ENCODE results near the gene SUFU.

Gene SUFU

DNA sequence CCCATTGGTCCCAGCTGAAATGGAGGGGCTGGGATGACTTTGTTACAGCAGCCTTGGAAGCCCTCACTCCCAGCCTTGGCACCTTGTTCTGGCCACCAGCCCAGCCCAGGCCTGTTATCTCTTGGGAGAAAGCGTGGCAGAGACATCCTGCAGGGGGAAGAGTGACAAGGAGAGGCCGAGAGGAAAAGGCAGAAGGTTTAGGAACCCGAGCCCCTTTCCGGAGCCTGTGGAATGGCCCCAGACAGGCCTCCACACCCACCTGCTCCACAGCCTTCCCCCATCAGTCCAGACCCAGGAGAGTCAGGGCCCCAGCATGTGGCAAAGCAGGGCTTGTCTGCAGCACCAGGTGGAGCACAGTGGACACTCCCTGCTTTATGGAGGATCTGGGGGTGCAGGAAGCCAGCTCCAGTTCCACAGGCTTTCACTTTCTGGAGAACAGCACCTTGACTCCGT, 116.4 kb downstream of the SUFU start:
- DNase-seq (ENCODE audit: low read depth) = no peak

DNA sequence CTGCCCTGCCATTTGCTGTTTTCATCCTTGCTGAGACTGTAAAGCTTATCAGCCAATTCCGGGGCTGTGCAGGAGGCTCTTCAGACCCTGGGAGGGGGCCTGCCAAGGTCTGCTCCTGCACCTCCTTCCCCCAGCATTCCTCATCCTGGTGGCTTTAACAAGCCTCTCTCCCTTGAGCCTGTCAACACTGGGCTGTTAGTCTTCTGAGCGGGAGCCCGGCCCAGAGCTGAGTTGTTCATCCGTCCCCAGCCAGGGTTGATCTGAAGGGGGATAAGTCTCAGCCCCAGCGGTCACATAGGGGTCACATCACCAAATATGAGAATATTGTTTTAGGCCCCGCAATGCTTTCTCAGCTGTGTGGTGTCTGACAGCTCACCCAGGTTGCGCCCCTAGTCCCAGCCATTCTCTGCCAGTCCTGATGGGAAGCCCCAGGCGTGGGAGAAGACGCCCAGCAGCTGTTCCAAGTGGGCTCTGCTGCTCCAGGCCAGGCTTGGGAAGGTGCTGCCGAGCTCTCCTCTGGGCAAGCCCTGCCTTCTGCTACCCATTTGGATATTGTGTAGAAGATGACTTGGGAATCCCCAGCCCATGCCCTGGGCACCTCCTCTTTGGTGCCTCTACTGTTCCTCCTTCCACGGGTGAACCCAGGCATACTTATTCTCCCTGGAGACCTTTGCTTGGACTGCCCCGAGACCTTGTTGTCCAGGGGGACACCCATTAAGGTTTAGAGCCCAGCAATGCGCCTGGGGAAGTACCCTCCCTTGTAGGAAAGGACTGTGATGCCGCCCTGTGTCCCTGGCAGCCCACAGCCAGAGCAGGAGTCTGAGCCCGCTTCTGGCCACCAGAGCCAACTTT, 117.0 kb downstream of the SUFU start:
- no peak for DNase-seq (ENCODE audit: low read depth)

DNA sequence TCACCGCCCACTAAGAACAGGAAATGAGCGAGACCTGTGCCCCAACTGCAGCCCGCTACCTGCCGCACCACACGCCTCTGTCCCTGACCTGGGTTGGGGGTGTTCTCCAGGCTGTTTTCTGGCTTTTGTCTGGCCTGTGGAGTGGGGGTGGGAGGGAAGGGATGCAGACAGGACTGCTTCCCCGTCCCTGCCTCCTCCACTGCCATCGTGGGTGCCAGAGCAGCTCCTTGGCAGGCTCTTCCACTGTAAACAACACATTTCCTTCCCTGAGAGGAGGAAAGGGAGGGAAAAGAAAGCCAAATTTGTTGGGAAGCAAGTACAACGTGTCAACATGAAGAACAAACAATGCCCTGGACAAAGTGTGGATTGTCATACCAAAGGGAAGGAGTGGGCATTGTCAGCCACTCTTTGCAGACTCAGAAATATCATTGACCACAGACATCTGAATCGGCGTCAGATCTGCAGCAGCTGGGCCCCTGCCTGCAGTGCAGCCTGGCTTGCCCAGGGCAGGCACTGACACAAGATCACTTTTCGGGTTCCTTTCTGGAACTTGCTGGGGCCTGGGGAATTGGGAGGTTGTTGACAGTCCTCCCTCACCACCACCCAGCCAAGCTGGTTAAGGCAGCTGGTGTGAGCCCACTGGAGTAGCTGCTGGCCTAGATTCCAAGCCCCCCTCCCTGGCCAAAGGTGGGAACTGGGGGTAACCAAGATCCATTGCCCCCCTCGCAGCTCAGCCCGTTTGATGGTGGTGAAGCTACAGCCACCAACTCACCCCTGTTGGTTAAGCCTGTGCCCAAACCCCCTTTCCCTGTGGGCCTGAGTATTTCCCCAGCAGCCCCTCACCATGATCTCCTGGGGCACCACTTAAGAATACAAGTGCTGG, 117.9 kb downstream of the SUFU start:
- DNase-seq (ENCODE audit: low read depth) = no peak

DNA sequence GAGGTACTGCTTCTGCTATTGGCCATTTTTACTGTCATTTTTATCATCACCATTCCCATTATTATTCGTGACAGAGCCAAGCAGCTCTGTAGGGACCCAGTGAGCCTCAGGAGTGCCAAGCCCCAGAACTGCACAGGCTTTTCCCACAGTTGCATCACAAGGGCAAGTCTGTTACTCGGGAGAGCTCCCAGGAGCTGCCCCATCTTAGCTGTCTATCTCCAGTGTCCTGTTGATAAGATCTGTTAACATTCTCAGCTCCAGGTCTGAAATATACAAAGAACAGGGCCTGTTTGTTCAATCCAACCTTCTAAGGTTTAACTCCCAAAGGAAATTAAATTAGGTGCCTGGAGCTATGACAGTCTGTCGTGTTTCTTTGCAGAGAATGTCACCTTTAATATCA, 120.3 kb downstream of the SUFU start:
- DNase-seq (ENCODE audit: low read depth) = no peak

DNA sequence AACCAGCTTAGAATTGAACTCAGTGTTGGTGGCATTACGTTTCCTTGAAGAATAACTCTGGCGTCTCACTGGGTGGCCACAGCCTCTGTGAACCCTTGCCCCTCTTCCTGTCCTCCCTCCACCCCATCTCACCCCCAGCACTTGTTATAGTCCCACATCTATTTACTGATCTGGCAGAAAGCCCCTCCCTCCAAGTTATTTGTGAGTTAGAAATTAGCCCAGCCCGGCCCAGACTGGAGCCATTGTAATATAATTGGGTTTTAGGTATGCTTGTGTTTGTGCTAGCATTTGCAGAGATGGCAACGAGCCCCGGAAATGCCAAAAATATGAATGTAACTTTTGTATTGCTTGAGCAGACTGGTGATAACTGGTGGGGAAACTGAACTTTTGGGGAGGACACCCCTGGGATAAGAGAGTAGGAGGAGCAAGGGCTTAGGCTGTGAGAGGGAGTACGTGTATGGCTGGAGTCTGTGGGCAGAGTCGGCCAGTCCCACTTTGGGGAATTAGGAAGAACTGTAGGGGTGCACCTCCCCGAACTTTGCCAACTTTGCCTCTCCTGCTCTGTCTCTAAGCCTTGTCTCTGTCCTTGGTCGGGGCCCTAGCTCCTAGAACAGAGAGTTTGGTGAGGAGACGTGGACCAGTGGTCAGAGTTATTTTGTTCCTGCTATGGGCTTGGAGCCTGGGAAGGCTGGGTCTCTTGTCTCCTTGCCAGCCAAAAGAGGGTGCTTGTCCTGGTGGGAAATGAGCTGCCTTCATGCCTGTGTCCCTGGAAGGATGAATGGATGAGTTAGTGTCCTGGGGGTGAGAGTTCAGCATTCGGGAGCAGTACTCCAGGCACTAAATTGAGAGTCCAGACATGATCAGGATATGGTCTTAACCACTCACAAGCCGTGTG, 121.2 kb downstream of the SUFU start:
- DNase-seq (ENCODE audit: low read depth) = no peak

DNA sequence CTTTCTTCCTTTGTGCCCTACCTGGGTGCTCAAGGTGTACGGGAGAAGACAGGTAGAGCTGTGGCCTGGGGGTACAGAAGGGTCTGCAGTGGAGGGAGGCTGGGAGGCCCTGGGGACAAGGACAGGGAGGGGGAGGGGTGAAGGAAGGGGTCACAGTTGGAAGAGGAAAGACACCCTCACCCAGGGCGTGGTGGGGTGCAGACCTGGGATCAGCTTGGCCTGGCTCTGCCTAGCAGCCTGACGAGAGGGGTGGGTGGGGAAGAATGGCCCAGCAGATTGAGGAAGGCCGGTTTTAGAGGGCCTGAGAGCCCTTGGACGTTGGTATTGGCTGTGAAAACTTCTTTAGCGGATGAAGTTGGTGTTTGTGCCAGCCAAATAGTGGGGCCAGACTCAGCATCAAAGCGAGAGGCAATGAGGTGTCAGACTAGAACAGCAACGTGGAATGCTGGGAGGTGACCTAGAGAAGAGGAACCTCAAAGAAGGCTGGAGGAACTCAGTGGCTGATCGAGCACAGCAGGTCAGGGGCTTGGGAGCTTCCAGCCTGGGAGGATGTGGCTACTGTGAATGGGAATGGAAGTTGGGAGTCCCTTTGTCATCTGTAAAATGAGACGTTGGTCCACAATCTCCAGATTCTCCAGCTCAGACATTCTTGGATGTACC, 122.4 kb downstream of the SUFU start:
- no peak for DNase-seq (ENCODE audit: low read depth)

DNA sequence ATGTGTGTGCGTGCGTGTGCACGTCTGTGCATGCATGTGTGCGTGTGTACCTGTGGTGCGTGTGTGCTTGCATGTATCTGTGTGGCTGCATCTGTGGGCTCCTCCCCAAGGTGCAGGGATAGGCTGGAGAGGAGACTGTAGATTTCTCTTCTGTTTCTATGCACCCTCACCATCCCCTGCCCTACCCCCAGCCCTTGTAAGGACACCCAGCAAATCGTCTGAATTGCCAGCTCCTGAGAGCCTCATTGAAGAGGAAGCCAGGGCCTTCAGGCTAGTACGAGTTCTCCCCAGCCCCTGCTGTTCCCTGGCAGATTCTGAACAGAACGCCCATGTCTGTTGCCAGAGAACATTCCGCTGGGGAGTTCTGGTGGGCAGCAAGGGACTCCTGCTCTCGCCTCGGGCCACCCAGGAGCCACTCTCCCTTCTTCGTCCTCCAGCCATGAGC, 123.5 kb downstream of the SUFU start:
- DNase-seq (ENCODE audit: low read depth) = no peak

DNA sequence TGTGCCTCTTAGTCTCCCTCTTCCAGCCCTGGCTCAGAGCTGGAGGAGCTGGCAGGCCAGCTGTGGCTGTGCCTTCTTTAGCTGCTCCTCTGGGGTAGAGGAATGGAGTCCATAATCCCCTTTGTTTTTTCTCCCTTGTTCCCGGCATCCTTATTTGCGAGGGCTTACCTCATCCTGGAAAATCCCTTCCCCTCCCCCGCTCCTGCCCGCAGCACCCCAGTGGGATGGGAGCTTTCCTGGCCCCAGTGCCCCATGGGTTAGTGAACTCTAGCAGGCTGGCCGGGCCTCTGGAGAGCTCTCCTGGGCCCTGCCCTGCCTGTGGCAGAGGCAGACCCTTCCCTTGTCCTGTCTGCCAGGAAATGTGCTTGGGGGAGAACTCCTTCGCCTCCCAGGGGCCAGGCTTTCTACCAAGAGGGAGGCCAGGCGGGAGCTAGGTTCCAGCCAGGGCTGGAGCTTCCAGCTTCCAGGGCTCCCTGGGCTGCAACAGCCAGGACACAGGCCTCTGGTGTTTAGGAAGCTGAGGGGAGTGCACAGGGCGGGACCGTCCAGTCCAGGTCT, 124.0 kb downstream of the SUFU start:
- no peak for DNase-seq (ENCODE audit: low read depth)

DNA sequence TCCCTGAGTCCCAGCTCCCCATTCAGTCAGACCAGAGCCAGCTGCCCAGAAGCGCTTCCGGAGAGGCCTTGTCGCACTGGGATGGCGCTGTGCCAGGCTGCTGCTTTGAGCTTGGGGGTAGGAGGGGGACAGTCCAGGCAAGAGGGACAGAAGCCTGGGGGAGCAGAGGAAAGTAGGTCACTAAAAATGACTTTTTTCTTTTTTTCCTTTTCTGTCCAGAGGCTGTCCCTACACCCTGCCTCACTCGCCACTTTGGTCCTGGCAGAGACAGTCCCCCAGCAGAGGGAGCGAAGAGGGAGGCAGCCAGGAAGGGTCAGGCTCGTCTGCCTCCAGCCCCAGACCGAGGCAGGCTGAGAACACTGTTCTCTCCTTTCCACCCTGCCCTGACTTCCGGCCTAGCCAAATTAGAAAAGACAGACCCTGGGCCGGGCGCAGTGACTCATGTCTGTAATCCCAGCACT, 124.7 kb downstream of the SUFU start:
- DNase-seq (ENCODE audit: low read depth) = no peak

DNA sequence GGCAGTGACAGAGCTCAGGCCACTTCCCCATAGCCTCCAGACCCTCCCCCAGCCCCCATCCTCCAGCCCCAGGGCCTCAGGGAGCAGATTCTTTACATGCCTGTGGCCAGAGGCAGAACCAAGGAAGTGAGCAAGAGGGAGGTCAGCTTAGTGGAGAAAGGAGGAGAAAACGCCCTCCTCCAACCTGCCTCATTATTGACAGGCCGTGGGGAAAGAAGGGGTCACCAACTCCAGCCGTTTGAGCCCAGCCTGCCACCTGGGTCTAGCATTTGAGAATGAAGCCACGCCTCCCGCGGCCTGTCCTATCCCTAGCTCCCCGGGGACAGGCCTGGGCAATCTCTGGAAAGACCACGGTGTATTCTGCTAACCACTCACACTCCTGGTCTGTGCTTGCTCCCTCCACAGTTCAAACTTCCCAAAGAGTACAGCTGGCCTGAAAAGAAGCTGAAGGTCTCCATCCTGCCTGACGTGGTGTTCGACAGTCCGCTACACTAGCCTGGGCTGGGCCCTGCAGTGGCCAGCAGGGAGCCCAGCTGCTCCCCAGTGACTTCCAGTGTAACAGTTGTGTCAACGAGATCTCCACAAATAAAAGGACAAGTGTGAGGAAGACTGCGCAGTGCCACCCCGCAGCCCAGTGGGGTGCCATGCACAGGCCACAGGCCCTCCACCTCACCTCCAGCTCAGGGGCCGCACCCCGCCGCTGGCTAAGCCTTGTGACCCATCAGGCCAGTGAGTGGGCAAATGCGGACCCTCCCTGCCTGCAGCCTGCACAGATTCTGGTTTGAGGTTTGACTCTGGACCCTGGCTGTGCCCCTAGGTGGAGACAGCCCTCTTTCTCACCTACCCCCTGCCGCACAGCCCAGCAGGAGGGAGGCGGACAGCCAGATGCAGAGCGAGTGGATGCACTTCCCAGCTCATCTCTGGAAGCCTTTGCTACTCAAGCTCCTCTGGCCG, 126.2 kb downstream of the SUFU start:
- no peak for DNase-seq (ENCODE audit: low read depth)

DNA sequence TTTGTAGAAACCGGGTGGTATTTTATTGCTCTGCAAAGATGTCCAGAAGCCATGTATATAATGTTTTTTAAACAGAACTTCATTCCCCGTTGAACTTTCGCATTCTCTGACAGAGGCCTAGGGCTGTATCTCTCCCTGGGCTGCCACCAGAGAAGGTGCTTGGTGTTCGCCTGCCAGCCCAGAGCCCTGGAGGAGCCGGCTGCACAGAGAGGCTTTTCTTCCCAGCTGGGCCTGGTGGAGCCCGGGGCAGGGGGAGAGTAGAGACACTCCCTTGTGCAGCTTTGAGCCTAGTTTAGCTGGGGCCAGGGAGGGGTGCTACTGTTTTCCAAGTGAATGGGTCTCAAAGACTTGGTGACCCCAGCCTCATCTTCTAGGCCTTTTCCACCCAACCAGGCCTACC, 126.9 kb downstream of the SUFU start:
- DNase-seq (ENCODE audit: low read depth) = no peak

DNA sequence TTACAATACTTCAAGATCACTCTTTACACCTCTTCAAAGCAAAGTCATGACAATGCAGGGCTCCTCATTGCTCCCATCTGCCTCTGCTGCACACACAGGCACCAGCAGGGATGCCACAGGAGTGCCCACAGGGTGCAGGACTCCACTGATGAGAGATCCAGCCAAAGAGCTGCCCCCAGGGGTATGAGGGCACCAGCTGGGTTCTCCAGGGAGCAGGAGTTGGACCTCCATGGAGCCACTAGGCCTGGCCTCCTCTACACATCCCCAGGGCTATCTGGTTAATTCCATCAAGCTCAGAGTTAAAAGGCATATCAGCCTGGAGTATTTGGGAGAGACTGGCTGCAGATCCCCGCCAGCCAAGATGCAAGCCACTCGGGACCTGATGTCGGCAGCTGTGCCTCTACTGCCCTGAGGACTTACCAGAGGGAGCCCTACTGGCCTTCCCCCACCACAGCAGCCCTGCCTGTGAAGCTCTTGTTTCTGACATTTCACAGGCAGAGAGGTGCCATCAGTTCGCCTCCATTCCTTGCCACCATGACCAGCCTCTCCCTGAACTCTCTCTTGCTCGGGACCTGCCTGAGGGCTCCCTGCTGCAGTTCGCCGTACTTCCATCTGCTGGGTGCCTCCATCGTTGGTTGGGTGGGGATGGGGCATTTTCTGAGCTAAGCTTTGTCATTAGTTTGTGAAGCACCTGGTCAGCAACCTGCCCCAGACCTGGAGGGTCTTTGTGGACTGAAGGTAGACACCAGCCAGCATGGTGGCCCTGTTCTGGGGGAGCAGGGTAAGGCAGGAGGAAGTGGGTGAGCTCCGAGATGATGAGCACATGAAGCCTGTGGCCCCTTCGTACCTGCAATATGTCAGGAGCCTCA, 128.0 kb downstream of the SUFU start:
- DNase-seq (ENCODE audit: low read depth) = no peak

DNA sequence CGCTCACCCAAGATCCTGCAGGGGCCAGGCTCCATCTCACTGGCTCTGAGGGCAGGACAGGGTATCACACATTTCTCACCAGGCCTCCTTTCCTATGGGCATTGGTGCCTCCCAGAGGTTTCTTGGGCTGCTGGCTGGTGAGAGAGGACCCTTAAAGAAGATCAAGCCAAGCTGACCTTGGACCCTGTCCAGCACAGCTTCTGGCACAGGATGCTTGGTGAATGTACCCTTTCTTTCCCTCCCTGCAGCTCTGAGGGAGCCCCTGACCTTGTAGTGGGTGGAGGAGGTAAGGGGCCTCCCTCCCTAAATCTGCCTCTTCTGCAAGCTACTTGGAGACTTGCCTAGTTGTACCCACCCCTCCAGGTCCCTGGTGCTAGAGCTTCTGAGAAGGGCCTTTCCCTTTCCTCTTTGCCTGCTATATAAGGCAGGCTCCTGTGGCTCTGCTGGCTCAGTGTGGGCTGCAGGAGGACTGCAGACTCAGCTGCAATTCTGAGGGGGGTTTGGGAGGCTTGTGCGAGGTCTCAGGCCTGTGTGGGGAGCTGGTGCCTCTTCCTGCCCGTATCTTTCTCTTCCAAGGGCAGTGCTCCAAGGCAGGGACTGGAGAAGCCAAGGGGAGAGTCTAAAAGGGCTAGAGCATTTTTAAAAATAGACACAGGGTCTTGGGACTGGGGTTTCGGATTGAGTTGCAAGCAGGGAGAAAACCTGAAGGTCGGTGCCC, 128.8 kb downstream of the SUFU start:
- no peak for DNase-seq (ENCODE audit: low read depth)

DNA sequence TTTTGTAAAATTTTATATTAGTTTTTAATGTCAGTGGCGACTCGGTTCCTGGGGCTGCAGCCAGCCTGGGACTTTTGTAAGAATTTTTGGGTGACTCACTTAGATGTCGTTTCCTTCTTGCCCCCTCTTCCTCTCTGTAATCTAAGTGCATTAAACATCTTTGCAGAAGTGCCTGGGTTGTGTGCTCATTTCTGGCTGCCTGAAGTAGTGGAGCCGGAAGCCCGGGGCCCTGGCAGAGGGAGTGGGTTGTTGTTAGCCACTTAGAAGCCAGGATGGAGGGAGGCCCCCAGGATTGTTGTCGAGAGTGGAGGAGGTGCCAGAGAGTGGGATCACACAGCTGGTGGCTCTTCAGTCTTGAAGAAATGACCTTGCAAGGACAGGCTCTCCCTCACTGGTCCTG, 129.5 kb downstream of the SUFU start:
- no peak for DNase-seq (ENCODE audit: low read depth)

DNA sequence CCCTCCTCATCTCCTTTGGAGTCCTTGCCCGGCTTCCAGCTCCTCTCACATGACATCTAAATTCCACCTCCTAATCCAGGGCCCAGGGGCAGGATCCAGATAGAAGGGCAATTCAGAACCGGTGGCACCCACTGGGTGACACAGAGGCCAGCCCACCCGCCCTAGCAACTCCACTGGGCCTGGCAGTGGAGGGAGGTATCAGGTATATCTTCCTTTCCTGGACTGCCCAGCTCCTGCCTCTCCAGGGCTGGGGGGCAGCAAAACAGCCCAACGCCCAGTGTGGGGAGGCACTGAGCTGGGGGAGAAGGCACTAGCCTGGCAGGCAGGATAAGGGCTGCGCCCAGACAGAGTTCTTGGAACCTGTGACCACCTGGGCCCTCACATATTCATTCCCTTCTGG, 130.1 kb downstream of the SUFU start:
- DNase-seq (ENCODE audit: low read depth) = no peak

DNA sequence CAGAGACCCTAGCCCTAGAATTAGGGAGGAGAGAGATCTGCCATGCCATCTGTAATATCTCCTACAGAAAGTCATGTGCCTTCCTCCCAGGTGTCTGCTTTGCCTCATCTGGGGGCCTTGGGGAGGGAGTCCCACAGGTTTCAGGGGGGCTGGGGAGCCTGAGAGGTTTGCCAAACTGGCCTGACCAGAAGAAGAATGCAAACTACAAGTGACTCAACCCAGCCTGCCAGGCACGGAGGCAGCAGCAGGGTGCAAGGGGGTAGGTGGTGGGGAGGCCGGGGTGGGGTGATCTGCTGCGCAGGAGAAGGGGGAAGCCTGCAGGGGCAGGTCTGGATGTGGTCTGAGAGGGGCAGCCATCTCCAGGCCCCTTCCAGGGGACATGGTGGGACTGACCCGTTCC, 130.9 kb downstream of the SUFU start:
- DNase-seq (ENCODE audit: low read depth) = no peak

DNA sequence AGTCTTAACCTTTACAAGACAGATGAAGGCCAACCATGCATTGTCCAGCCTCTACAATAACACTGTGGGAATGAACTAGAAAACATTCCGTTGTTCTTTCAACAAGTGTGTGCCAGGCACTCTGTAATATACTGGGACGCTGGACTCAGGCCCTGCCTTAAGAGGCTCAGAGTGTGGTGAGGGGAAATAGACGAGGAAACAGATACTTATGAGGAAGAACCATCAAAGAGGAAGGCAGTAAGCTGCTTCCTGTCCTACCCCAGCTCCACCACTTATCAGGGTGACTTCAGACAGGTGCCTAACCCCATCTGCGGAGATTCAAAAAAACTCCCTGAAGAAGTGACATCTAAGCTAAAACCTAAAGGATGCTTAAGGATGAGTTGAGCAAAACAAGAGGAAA, 131.6 kb downstream of the SUFU start:
- no peak for DNase-seq (ENCODE audit: low read depth)

DNA sequence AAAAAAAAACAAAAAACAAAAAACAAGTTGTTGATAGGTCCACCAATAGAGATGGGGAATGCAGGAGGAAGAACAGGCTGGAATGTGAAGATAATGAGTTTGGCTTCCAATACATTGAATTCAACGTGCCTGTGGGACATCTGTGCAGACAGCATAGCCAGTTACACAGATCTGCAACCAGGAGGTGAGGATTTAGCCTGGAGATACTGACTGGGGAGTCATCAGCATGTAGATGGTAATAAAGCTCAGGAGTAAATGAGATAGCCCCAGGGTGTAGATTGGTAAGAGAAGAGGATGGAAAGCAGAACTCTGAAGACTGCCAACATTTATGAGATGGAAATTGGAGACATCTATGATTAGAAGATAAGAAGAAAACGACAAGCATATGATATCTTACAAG, 135.8 kb downstream of the SUFU start:
- no peak for DNase-seq (ENCODE audit: low read depth)

Data from T-helper 22 cell (primary cell).